ENCODE data around the gene GPR180.

GPR180 gene

DNA sequence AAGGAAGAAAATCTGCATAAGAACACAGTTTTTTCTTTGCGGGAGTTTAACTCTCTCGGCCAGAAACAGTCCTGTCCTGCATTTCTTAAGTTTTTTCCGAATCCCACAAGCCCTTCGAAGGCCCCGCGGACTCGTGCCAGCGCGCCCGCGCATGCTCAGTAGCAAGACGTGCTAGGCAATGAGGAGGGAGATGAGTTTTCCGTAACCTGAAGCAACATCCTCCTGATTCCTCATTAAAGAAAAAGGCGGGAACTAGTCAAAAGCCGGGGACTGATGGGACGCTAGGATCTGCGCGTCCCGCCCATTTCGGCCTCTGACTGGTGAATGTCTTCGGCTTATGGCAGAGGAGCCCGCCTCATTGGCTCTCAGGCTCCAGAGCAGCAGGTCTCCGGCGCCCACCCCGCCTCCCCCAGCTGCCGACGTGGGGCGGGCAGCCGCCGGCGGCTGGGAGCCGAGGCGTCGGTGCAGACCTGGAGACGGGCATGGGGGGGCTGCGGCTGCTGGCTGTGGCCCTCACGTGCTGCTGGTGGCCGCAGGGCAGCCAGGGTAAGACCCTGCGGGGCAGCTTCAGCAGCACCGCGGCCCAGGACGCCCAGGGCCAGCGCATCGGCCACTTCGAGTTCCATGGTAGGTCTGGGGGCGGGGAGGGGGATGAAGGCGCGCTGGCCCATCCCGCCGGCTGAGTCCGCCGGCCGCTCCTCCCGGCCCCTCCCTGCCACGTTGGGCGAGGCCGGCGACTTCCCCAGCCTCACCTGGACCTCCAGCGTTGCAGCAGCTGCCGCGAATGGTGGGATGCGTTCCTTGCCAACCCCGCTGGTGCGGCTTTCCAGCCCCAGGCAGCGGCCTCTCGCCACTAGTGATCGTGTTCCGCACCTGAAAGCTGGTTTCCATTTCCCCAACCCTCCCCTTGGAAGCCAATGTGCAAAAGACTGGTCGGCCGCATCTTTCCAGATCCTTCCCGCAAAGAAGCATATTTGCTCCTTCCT, at the start of gene GPR180:
Gene GPR180, plus strand, starts transcription at position 412 of the 986 bp plus-strand sequence. Its CDS starts 71 bp downstream, at position 483.
- DNase-seq (ENCODE audit: low read depth), result peak; percentile 98

GRCh38 chr13:94552095-94552494, 49.6 kb upstream of the GPR180 start:
- DNase-seq (ENCODE audit: low read depth), result no peak

- DNase-seq (ENCODE audit: low read depth), result no peak
These were observed 47.9 kb upstream of the GPR180 start for GRCh38 chr13:94553766-94554165.

GRCh38 chr13:94556041-94556440, 45.6 kb upstream of the GPR180 start:
- DNase-seq (ENCODE audit: low read depth), result no peak

DNA sequence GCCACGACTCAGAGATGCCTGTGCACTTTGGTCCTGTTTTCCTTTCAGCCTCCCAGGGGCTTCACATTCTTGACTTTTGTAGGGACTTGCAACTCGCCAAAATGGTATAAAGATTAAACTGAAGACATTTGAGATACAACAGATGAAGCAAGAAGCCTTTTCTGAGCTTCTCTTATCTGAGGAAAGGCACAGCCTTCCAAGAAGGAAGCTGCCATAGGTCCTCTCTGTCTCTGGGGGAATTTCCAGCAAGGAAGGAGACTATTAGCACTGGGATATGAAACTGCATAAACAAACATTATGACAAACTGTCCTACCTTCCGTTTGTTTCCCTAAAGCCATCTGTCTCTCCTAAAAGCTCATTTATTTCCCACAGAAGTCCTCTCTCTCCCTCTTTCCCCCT, 45.0 kb upstream of the GPR180 start:
- no peak for DNase-seq (ENCODE audit: low read depth)

DNA sequence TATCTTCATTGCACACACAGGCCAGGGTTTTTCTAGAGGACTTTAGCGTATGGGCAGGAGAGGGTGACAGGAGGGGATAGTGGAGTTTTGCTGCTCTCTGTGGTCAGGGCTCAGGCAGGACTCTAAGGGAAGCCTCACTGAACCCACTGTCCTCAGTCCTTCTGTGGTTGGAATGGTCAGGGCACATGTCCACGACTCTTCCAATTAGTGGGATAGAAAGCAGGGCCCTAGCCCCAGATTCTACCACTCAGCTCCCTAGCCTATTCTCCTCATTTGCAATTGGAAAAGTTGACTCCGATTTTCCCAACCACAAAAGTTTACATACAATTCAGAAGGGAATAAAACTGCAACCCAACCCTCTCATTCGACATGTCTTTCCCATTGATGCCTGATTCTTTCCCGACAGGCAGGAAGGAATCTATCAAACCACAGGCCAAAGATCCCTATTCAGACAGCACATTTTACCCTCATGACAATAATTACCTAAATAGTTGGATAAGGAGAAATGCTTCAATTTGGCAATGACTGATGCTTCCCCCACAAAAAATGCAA, 43.9 kb upstream of the GPR180 start:
- DNase-seq (ENCODE audit: low read depth), result no peak

- DNase-seq (ENCODE audit: low read depth), result peak; percentile 54
These were observed 42.9 kb upstream of the GPR180 start for GRCh38 chr13:94558716-94559115.

DNA sequence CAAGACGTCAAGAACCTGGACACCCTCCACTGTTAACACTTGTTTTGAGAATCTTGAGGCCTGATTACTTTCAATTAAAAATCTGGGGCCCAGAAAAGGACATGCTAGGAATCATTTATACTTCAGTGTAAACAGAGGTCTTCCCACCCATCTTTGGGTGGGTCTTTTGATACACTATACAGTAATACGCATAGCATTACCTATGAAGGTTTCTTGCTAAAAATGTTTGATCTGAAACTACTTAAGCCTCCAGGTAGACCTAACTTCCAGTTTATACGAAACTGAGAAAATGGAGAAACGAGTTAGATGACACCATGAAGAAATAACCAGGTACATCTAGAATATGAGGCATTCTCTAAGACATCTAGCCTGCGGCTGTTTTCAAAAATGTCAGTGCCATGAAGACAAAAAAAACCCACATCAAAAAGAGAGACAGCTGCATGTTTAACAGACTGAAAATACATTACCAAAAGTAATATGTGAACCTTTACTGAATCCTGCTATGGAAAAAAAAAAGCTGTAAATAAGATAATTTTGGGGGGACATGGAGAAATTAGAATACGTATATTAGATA, 42.3 kb upstream of the GPR180 start:
- no peak for DNase-seq (ENCODE audit: low read depth)

GRCh38 chr13:94560116-94560515, 41.5 kb upstream of the GPR180 start:
- no peak for DNase-seq (ENCODE audit: low read depth)

GRCh38 chr13:94561126-94561525, 40.5 kb upstream of the GPR180 start:
- DNase-seq (ENCODE audit: low read depth), result no peak

- no peak for DNase-seq (ENCODE audit: low read depth)
These were observed 34.1 kb upstream of the GPR180 start for GRCh38 chr13:94567581-94567980.

DNA sequence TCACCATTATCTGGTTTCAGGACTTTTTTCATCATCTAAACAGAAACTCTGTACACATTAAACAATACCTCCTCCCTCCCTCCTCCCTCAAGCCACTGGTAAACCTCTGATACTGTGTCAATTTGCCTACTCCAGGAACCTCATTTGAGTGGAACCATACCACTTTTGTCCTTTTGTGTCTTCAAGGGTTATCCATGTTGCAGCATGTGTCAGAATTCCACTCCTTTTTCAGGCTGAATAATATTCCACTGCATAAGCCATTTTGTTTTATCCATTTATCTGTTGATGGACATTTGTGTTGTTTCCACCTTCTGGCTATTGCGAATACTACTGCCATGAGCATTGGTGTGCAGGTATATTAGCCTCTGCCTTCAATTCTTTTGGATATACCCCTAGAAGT, 33.2 kb upstream of the GPR180 start:
- DNase-seq (ENCODE audit: low read depth), result no peak

DNA sequence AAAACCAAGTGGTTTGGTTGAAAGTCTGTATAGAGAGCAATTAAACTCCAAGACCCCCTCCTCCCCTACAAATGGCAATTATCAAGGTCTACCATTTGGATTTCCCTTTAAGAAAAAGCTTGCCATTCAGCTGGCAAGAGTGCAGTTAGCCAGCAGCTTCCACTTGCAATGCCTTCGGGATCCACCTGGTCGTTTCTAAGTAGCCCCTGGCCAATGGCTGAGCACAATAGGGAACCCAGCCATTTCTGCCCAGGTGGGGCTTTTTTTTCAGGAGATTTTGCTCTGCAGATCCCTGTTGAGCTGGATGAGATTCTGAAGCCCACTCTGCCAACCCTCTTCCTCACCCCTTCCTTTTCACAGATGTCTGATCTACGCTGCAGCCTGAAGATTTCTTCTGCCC, 32.0 kb upstream of the GPR180 start:
- DNase-seq (ENCODE audit: low read depth), result no peak

DNA sequence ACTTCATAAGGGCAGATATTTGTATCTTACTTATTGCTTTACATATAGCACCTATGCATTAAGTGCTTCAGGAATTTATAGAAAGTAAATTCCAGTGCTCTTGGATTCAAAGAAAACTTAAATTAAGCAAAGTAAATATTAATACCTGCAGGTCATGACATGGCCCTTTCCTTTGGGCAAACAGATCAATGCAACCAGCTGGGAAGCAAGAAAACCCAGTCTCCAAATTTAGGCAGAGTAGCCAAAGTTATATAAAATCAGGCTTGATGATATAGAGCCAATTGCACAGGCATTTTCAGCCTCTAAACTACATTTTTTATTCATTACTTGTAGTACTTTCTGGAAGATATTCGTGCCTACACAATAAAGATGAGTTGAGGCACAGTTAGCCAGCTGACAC, 22.6 kb upstream of the GPR180 start:
- DNase-seq (ENCODE audit: low read depth), result no peak

- no peak for DNase-seq (ENCODE audit: low read depth)
These were observed 17.7 kb upstream of the GPR180 start for GRCh38 chr13:94583926-94584325.

- DNase-seq (ENCODE audit: low read depth), result no peak
These were observed 16.0 kb upstream of the GPR180 start for GRCh38 chr13:94585543-94586101.

DNA sequence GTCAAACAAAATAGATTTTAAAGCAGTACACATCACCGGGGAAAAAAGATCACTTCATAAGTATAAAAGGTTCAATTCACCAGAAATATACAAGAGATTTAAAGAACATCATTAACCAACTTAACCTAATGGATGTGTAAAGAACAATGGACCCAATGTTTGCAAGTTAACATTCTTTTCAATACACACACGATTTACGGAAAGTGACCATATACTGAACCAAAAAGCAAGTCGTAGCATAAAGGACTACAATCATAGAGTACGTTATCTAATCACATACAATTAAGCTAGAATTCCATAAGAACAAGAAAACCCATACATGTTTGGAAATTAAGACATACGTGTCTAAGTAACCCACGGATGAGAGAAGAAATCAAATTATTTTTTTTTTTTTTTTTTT, 15.3 kb upstream of the GPR180 start:
- DNase-seq (ENCODE audit: low read depth), result no peak

GRCh38 chr13:94588541-94588940, 13.1 kb upstream of the GPR180 start:
- no peak for DNase-seq (ENCODE audit: low read depth)

DNA sequence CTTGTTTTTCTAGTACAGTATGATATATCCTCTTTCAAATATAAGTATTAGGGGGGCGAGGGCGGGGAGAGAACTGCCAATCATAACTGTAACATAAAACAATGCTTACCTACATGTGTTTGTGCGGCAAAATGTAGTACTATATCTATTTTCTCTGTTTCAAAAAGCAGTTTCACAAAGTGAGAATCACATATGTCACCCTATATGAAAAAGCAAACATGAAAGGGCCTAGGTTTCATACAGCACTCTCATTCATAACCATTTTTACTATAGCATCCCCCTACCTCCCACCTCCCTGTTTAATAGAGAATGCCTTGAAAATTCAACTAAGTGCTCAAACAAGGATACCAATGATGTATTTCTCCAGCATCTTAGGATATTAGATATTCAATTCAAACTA, 10.9 kb upstream of the GPR180 start:
- no peak for DNase-seq (ENCODE audit: low read depth)

DNA sequence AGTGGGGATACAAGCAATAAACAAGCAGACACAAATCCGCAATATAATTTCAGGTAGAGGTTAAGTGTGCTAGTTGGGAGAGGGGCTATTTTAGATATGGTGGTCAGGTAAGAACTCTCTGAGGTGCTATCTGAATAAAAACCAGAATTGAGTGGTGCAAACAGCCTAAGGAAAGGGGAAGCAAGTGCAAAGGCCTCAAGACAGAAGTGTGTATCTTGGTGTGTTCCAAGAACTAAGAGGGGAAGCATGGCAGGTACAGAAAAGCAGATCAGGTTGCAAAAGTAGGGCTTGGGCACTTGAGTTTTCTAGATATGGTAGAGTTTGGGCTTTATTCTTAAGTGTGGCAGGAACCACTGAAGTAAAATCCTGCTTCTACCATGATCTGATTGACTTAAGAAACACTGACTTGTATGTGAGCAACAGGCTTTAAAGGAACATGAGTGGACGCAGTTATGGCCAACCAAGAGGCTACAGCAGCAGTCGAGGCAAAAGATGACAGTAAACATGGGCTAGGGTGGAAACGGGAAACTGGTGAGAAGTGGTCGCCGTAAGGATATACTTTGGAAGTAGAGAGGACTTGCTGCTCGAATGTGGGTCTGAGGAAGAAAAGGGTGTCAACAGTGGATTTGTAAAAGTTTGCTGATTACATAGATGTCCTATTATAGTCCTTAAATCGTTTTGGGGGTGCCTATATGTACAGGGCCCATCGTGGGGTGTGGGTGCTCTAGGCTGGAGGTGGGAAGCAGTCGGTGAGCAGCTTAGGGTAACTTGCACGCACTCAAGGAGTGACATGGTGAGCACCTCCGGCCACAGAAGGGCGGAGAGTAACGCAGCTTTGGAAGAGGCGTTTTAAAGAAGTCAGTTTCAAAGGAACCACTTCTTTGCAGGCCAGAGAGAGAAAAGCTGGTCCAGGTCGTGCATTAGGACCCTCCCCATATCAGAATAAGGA, 6.4 kb upstream of the GPR180 start:
- no peak for DNase-seq (ENCODE audit: low read depth)

DNA sequence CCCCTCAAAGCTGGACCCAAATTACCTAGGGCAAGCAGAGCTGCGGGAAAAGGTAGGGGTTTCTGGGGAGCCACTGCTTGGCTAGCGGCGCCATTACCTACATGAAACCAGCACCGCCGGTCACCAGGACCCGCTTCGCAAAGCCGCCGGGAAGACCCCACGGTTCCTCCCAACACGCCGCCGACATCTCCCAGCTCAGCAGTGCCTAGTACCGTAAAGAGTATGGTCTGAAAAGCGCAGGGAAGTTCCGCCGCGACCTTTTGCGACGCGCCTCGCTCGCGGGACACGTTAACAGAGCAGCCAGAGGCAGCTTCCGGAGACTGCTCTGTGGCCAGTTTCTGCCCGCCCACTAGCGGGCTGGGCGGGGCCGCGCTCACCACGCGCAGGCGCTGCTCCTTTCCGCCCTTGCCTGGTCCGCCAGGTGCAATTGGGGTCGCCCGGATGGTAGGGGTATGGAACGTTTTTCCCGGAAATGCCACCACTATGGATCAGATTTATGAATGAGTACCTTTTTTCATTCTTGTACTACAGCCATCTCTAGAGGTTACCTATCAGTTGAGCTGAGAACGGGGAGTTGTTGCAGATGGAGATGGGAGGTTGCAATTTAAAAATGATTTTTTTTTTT, 5.6 kb upstream of the GPR180 start, which contains the start of gene TGDS:
Gene TGDS, minus strand, starts transcription at position 203 of the 625 bp plus-strand sequence. Its CDS starts 16 bp downstream, at position 187.
- peak; percentile 99 for DNase-seq (ENCODE audit: low read depth)
